Dendritic cell treated with granulocyte-macrophage colony-stimulating factor and Interleukin-4, amounts not matched to agents 40 ng/mL and 50 ng/mL, for 4 days (primary cell): ENCODE measurements around the gene NUP98.

ENCODE experiments used
- H3K27ac Mint-ChIP-seq: one replicate; pipeline ENCODE4 v1.8.0; 2022; ENCODE audit warnings: mild to moderate bottlenecking, mixed read lengths
- H3K27me3 Mint-ChIP-seq: one replicate; pipeline ENCODE4 v1.8.0; 2022; ENCODE audit warnings: mild to moderate bottlenecking, mixed read lengths
- H3K36me3 Mint-ChIP-seq: one replicate; pipeline ENCODE4 v1.8.0; 2022; ENCODE audit warnings: low read depth, mixed read lengths
- H3K4me1 Mint-ChIP-seq: one replicate; pipeline ENCODE4 v1.8.0; 2022; ENCODE audit warnings: low read depth, mixed read lengths
- H3K4me3 Mint-ChIP-seq: one replicate; pipeline ENCODE4 v1.8.0; 2022; ENCODE audit warnings: mild to moderate bottlenecking, moderate library complexity, mixed read lengths
- H3K9me3 Mint-ChIP-seq: one replicate; pipeline ENCODE4 v1.8.0; 2022; ENCODE audit warnings: mixed read lengths
- intact Hi-C: fragments of 100-400 bp; cut with micrococcal nuclease; formaldehyde crosslinking; loops from one replicate; pipeline ENCODE4 v1.15.0; 2022

The NUP98 gene

DNA sequence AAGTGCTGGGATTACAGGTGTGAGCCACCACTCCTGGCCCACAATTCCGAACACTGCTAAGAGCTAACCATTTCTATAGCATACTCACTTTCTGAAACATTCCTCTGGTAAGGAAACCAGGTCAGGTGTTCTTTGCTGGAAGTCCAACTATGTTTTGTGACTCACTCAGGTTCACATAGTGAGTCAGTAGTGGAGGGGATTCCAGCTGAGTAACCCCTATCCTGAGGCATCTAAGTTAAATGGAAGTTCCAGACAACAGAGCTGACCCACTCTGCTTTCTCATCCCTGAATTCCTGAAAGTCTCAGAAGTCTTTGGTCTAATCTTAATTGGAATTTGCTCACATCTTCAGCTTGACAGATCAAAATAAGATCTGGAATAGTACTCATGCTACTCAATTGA is 123.2 kb downstream of the NUP98 start:
- Mint-ChIP-seq H3K9me3 (no peaks in the 10 kb centered on the region), H3K36me3 (peaks cover 97% of the 10 kb centered on the region), H3K4me1 (no peaks in the 10 kb centered on the region), H3K27ac (no peak overlapping the region), H3K27me3 (no peaks in the 10 kb centered on the region), H3K4me3 (no peak overlapping the region)
- intact Hi-C loops, result no loop called here

GRCh38 chr11:3671334-3672254 is 125.8 kb downstream of the NUP98 start, which contains the start of gene CHRNA10:
Gene CHRNA10, minus strand, starts transcription at chr11:3671384. Its CDS starts 72 bp downstream, at chr11:3671312.
- Mint-ChIP-seq H3K9me3 (no peaks in the 10 kb centered on the region), H3K27me3 (no peaks in the 10 kb centered on the region), H3K27ac (peak within 1 kb of the TSS; percentile 4), H3K4me3 (no peak within 1 kb of the TSS), H3K4me1 (no peaks in the 10 kb centered on the region), H3K36me3 (peaks cover 90% of the 10 kb centered on the region)
- intact Hi-C loops, result no loop called here

DNA sequence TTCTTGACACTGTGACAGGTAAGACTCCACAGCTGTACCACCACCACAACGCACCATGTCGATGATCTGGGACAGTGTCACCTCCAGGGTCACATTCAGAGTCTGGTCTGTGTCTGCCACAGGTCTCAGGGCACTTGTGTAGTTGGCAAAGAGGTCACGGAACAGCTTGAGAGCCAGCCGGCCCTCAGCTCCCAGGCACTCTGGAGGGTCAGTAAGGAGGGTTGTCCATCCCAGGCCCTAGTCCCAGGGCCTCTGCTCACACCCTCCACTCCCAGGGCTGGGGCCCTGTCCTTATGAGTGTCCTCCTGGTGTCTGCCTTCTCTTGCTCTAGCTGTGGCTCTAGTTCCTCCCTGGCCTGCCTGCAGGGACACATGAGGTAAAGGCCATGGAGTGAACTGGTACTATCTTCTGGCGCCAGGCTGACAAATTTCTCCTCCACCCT is 127.6 kb downstream of the NUP98 start:
- peaks cover 10% of the 10 kb centered on the region for H3K4me1 Mint-ChIP-seq
- no peak overlapping the region for H3K4me3 Mint-ChIP-seq
- no peaks in the 10 kb centered on the region for H3K9me3 Mint-ChIP-seq
- peak overlapping the region; percentile 4 for H3K27ac Mint-ChIP-seq
- peaks cover 92% of the 10 kb centered on the region for H3K36me3 Mint-ChIP-seq
- no peaks in the 10 kb centered on the region for H3K27me3 Mint-ChIP-seq
- intact Hi-C loops, result no loop called here

DNA sequence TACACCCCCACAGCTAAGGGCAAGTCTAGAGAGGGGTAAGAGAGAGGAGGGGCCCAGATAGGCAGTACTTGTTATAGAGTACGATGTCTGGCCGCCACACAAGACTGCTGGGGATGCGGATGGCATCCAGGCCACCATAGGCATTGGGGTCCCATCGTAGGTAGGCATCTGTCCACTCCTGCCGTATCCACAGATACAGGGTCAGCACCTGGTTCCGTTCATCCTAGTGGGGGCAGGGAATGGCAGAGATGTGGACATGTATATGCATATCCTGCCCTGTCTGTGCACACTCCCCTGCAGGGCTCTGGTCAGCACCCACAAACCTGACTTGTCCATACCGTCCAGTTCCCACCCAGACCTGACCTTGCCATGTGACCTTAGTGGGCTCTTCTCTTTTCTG is 128.2 kb downstream of the NUP98 start:
- peaks cover 93% of the 10 kb centered on the region for H3K36me3 Mint-ChIP-seq
- H3K4me1 Mint-ChIP-seq, result peaks cover 10% of the 10 kb centered on the region
- H3K27ac Mint-ChIP-seq, result no peak overlapping the region

GRCh38 chr11:3667149-3668035 is 130.0 kb downstream of the NUP98 start:
- peaks cover 80% of the 10 kb centered on the region for H3K36me3 Mint-ChIP-seq
- intact Hi-C loops, result no loop called here

More for the DNA sequence above, 128.2 kb downstream of the NUP98 start:
- Mint-ChIP-seq H3K27me3 (no peaks in the 10 kb centered on the region), H3K9me3 (no peaks in the 10 kb centered on the region), H3K4me3 (no peak overlapping the region)
- intact Hi-C loops, result no loop called here

DNA sequence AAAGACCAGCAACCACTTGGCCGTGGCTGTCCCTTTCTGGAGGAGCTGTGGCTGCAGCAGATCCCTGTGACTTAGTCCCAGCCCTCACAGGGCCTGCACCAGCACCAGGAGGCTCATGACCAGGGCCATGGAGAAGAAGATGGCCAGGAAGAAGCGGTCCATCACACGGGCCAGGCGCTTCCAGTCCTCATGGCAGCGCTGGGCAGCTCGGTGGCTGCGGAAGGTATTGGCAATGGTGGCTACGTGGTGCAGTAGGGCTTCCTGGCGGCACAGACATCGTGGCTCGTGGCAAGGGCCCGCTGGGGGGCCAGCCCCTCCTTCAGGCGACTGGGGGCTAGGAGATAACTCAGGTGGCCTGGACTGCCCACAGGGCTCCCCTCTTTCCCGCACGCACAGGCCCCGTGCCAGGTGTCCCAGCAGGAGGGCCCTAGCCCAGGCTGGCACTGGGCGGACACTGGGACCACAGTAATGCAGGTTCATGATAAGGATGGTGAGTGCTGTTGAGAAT is 131.3 kb downstream of the NUP98 start:
- Mint-ChIP-seq H3K9me3 (no peaks in the 10 kb centered on the region), H3K36me3 (peaks cover 68% of the 10 kb centered on the region), H3K4me1 (peaks cover 10% of the 10 kb centered on the region), H3K4me3 (no peak overlapping the region), H3K27ac (no peak overlapping the region), H3K27me3 (no peaks in the 10 kb centered on the region)
- intact Hi-C loops, result no loop called here

More at GRCh38 chr11:3667149-3668035, 130.0 kb downstream of the NUP98 start:
- Mint-ChIP-seq H3K27ac (no peak overlapping the region), H3K4me3 (no peak overlapping the region), H3K9me3 (no peaks in the 10 kb centered on the region), H3K27me3 (no peaks in the 10 kb centered on the region), H3K4me1 (peaks cover 10% of the 10 kb centered on the region)

DNA sequence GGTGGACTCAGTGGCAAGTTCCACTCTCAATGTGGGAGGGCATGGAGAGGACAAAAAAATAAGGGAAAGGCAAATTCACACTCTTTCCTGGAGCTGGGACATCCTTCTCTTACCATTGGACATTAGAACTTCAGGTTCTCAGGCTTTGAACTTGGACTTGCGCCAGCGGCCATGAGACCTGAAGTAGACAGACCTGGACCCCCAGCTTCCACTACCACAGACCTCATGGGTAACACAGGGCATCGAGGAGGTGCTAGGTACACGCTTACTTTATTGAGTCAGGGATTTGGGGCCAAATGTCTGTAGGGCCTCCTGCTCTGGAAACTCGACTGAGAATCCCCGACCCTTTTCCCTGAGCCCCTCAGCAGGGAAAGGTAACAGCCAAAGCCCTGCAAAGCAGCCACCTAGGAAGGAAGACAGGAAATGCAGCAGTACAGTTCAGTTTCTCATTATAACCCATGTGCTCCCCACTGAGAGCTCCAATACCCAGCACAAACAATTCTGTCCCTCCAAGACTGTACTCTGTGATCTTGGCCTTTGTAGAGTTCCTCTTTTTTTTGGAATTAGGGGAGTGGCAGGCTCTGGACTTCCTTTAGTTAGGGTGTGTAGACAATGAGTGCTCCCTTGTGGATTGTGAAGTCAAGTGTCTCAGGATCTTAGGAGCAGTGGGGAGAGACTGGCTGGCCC is 131.9 kb downstream of the NUP98 start:
- no peaks in the 10 kb centered on the region for H3K27me3 Mint-ChIP-seq
- H3K27ac Mint-ChIP-seq, result no peak overlapping the region
- no peak overlapping the region for H3K4me3 Mint-ChIP-seq
- intact Hi-C loops, result no loop called here
- no peaks in the 10 kb centered on the region for H3K9me3 Mint-ChIP-seq
- H3K36me3 Mint-ChIP-seq, result peaks cover 62% of the 10 kb centered on the region
- H3K4me1 Mint-ChIP-seq, result peaks cover 10% of the 10 kb centered on the region

GRCh38 chr11:3664032-3664630 is 133.2 kb downstream of the NUP98 start:
- peaks cover 49% of the 10 kb centered on the region for H3K36me3 Mint-ChIP-seq
- no peak overlapping the region for H3K4me3 Mint-ChIP-seq
- no peak overlapping the region for H3K27ac Mint-ChIP-seq
- no peaks in the 10 kb centered on the region for H3K27me3 Mint-ChIP-seq
- intact Hi-C loops, result no loop called here
- peaks cover 10% of the 10 kb centered on the region for H3K4me1 Mint-ChIP-seq
- no peaks in the 10 kb centered on the region for H3K9me3 Mint-ChIP-seq

DNA sequence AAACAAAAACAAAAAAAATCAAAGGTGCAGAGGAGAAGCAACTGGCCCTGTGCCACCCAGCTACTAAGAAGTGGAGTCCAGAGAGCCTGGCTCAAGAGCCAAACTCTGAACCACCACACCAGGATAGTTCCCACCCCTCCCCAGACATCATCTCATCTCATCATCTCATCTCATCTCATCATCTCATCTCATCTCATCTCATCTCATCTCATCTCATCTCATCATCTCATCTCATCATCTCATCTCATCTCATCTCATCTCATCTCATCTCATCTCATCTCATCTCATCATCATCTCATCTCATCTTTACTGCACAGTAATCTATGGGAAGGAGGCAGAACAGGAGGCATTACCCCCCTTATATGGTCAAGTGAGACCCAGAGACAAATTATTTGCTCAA is 134.5 kb downstream of the NUP98 start:
- H3K27ac Mint-ChIP-seq, result no peak overlapping the region
- H3K27me3 Mint-ChIP-seq, result peaks cover 5% of the 10 kb centered on the region
- H3K4me1 Mint-ChIP-seq, result peaks cover 10% of the 10 kb centered on the region

DNA sequence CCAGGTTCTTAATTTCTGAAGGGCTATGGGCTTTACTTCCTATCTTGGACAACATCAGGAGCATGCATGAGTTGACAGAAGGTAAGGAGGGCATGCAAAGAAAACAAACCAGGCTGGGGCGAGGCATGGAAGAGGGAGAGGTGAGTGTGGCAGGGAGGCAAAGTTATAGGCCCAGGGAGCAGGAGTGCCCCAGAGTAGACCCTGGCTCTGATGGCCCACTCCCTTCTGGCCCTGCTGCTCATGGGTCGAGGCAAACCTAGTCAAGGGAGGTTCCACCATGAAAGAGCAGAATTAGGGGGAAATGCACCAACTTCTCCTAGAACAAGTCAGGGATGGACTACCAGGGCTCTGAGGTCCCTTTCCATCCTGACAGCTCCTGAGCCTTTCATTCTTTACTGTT is 136.4 kb downstream of the NUP98 start:
- intact Hi-C loops, result no loop called here
- H3K36me3 Mint-ChIP-seq, result peaks cover 23% of the 10 kb centered on the region
- peaks cover 7% of the 10 kb centered on the region for H3K4me1 Mint-ChIP-seq
- no peak overlapping the region for H3K4me3 Mint-ChIP-seq
- H3K9me3 Mint-ChIP-seq, result no peaks in the 10 kb centered on the region
- H3K27me3 Mint-ChIP-seq, result peaks cover 8% of the 10 kb centered on the region
- no peak overlapping the region for H3K27ac Mint-ChIP-seq

More for the DNA sequence above, 134.5 kb downstream of the NUP98 start:
- H3K4me3 Mint-ChIP-seq, result no peak overlapping the region
- H3K9me3 Mint-ChIP-seq, result no peaks in the 10 kb centered on the region
- H3K36me3 Mint-ChIP-seq, result peaks cover 39% of the 10 kb centered on the region
- intact Hi-C loops, result no loop called here

- no peak overlapping the region for H3K27ac Mint-ChIP-seq
- H3K4me1 Mint-ChIP-seq, result no peaks in the 10 kb centered on the region
- peaks cover 12% of the 10 kb centered on the region for H3K36me3 Mint-ChIP-seq
- intact Hi-C loops, result no loop called here
- no peak overlapping the region for H3K4me3 Mint-ChIP-seq
- H3K9me3 Mint-ChIP-seq, result no peaks in the 10 kb centered on the region
- peaks cover 8% of the 10 kb centered on the region for H3K27me3 Mint-ChIP-seq
These were observed 137.5 kb downstream of the NUP98 start for GRCh38 chr11:3659595-3660515.

DNA sequence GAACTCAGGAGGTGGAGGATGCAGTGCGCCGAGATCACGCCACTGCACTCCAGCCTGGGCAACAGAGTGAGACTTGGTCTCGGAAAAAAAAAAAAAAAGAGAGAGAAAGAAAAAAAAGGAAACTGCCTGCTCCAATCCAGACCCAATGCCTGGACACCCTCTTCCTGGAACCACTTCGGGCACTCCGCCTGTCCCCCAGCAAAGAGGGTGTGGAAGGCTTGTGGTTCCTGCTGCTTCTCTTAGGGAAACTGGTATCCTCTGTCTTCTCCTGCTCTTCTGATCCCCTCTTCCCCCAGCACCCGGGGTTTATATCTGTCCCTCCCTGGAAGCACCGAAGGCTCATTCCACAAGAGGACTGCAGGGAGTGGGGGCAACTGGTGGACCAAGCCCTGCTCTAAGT is 139.1 kb downstream of the NUP98 start:
- Mint-ChIP-seq H3K4me1 (no peaks in the 10 kb centered on the region), H3K9me3 (no peaks in the 10 kb centered on the region), H3K4me3 (no peak overlapping the region), H3K36me3 (no peaks in the 10 kb centered on the region), H3K27ac (no peak overlapping the region), H3K27me3 (peaks cover 8% of the 10 kb centered on the region)
- intact Hi-C loops, result no loop called here
